Stimulated activated CD4-positive, alpha-beta T cell treated with anti-CD3 and anti-CD28 coated beads, Interleukin-1b, Interleukin-23, amount 100 ng/mL, for 4 hours (primary cell): ENCODE data around the gene GIMAP4.
"Not testable (repeated sequence)": the region's sequence is repeated elsewhere in the genome, so short reads cannot be mapped to it uniquely, and the experiment has no call there.

Experiments used
- DNase-seq, 2 donors: peaks; one replicate each; pipeline ENCODE4 v3.0.0-alpha.2; 2020; ENCODE audit warnings: low read depth in 2 of 2

The GIMAP4 gene

GRCh38 chr7:150567169-150567568, at the start of gene GIMAP4:
GIMAP4 (plus strand) TSS chr7:150567390; CDS start chr7:150569902, 2,512 bp downstream.
- no peak for DNase-seq

- DNase-seq = no peak
These were observed 47.9 kb upstream of the GIMAP4 start for GRCh38 chr7:150519310-150519709.

- no peak for DNase-seq
These were observed 47.0 kb upstream of the GIMAP4 start for GRCh38 chr7:150520145-150520544.

- DNase-seq = not testable (repeated sequence)
These were observed 44.3 kb upstream of the GIMAP4 start for GRCh38 chr7:150522931-150523330.

- DNase-seq = no peak
These were observed 43.2 kb upstream of the GIMAP4 start for GRCh38 chr7:150524018-150524417.

- DNase-seq = no peak
These were observed 35.5 kb upstream of the GIMAP4 start for GRCh38 chr7:150531704-150532103.

GRCh38 chr7:150538259-150538658, 28.9 kb upstream of the GIMAP4 start:
- no peak for DNase-seq

GRCh38 chr7:150553163-150553562, 14.0 kb upstream of the GIMAP4 start:
- DNase-seq = no peak

- DNase-seq = no peak
These were observed 10.6 kb upstream of the GIMAP4 start for GRCh38 chr7:150556521-150557138.

- no peak for DNase-seq
These were observed 6.7 kb upstream of the GIMAP4 start for GRCh38 chr7:150560486-150560885.

GRCh38 chr7:150562919-150563318, 4.3 kb upstream of the GIMAP4 start:
- DNase-seq = no peak

- DNase-seq = no peak
These were observed 3.2 kb upstream of the GIMAP4 start for GRCh38 chr7:150564006-150564405.

- no peak for DNase-seq
These were observed 2.6 kb upstream of the GIMAP4 start for GRCh38 chr7:150564566-150564965.

- DNase-seq = no peak
These were observed 2.0 kb upstream of the GIMAP4 start for GRCh38 chr7:150565239-150565638.

- no peak for DNase-seq
These were observed 1.1 kb upstream of the GIMAP4 start for GRCh38 chr7:150566123-150566522.

- no peak for DNase-seq
These were observed 618 bp upstream of the GIMAP4 start for GRCh38 chr7:150566572-150566971.

GRCh38 chr7:150567871-150568301, 696 bp downstream of the GIMAP4 start:
- no peak for DNase-seq

- DNase-seq = no peak
These were observed 1.5 kb downstream of the GIMAP4 start for GRCh38 chr7:150568714-150569113.

GRCh38 chr7:150569245-150569955, 2.2 kb downstream of the GIMAP4 start:
- DNase-seq = no peak

GRCh38 chr7:150570556-150571465, 3.6 kb downstream of the GIMAP4 start:
- DNase-seq = no peak

- no peak for DNase-seq
These were observed 5.3 kb downstream of the GIMAP4 start for GRCh38 chr7:150572496-150572895.

- not testable (repeated sequence) for DNase-seq
These were observed 12.9 kb downstream of the GIMAP4 start for GRCh38 chr7:150579979-150580637.
